Measurements from ENCODE around the gene COG2. TPM values are rescaled to one million over a fixed set of nuclear protein-coding genes. Genes with fewer than 3 reads are reported as not detected.

COG2 gene
- total and polyA plus RNA-seq, 2 of the 8 experiments (the other 6 are each of a cell fraction or from before 2014, with no cell fraction given) = 10.3 to 36.7 TPM

DNA sequence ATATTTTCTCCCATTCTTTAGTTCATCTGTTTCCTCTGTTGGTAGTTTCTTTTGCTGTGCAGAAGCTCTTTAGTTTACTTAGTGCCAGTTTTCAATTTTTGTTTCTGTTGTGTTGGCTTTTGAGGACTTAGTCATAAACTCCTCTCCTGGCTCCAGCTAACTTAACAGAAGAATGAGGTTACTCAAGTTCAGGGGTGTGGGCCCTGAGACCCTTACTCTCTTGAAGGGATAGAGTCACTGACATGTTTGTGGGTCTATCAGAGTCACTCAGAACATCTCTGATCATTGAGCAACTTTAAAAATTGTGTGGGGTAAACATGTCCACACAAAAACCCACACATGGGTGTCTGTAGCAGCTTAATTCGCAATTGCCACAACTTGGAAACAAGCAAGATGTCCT, 57.4 kb downstream of the COG2 start:
- no peak overlapping the region for H3K18ac ChIP-seq (ENCODE audit: extremely low read depth, low read length)
- WGBS, 2 experiments (ENCODE audit: extremely low coverage in 1 of 2, insufficient coverage in 1 of 2, insufficient read length in 1 of 2, insufficient replicate concordance in 2 of 2, low coverage in 1 of 2, low lambda C conversion rate in 2 of 2, missing lambda C conversion rate in 1 of 2) = 90% methylated on average over 1 of the region's 1 CpG; no CpG with 5 or more reads in 1 of the 2 experiments
- no peak overlapping the region for H2AFZ ChIP-seq (ENCODE audit: low read length)
- H3K23ac ChIP-seq (ENCODE audit: insufficient read length) = no peak overlapping the region
- H3K4me1 ChIP-seq (replicated peaks in 1 of 4; ENCODE audit: control insufficient read depth in 3 of 4, insufficient read depth in 4 of 4, low read length in 3 of 4) = peaks cover 0 to 4% (median 2%) of the 10 kb centered on the region in 4 experiments; a peak in 2 of 7 replicates
- H4K91ac ChIP-seq (replicated peaks; ENCODE audit: insufficient read length, low read length) = no peak overlapping the region
- no peaks in the 10 kb centered on the region for H3K79me1 ChIP-seq (ENCODE audit: low read depth, low read length)
- ChIA-PET POLR2A (ENCODE audit: partially characterized antibody) (no interaction called here), CTCF (ENCODE audit: partially characterized antibody) (interaction anchor here (1.1 kb wide), 1 partner anchor 13 kb away, joined by 3 read pairs; no protein-coding TSS in a partner anchor)
- no peak overlapping the region for H2BK120ac ChIP-seq (replicated peaks; ENCODE audit: low read depth, low read length)
- no peak overlapping the region for H3K27ac ChIP-seq (ENCODE audit: low read depth, low read length)
- H3K27me3 ChIP-seq (replicated peaks in 1 of 4; ENCODE audit: control insufficient read depth in 3 of 4, extremely low read depth in 1 of 4, insufficient read depth in 3 of 4, low read length in 3 of 4) = no peaks in the 10 kb centered on the region
- H3K14ac ChIP-seq (ENCODE audit: insufficient read length) = no peak overlapping the region
- H2AK5ac ChIP-seq (ENCODE audit: low read depth, low read length) = no peak overlapping the region
- H2BK5ac ChIP-seq (ENCODE audit: low read depth, low read length) = no peak overlapping the region
- H3K56ac ChIP-seq (replicated peaks; ENCODE audit: insufficient read length, low read depth, low read length) = no peak overlapping the region
- TF ChIP-seq SP4 (IDR thresholded peaks at IDR 0.05; ENCODE audit: low read length) (no peak), TAF7 (optimal IDR thresholded peaks at IDR 0.05; ENCODE audit: borderline replicate concordance, low read depth, low read length) (no peak), POLR2A (IDR thresholded peaks at IDR 0.05; ENCODE audit: control extremely low read depth in 1 of 2, low read depth in 2 of 2, low read length in 2 of 2) (no peak), JUN (IDR thresholded peaks at IDR 0.05; ENCODE audit: low read depth, low read length) (no peak), CBX5 (IDR thresholded peaks at IDR 0.05; ENCODE audit: low read depth, low read length) (no peak), SAP30 (IDR thresholded peaks at IDR 0.05; ENCODE audit: insufficient read depth, insufficient replicate concordance, low read length) (no peak), TAF1 (IDR thresholded peaks at IDR 0.05; ENCODE audit: low read depth, low read length) (no peak), SIRT6 (IDR thresholded peaks at IDR 0.05; ENCODE audit: low read length) (no peak), POU5F1 (IDR thresholded peaks at IDR 0.05; ENCODE audit: low read depth, low read length) (no peak), CTBP2 (IDR thresholded peaks at IDR 0.05; ENCODE audit: borderline replicate concordance, insufficient read depth, insufficient read length, low read length) (no peak)
- TF ChIP-seq, protein P1, sequence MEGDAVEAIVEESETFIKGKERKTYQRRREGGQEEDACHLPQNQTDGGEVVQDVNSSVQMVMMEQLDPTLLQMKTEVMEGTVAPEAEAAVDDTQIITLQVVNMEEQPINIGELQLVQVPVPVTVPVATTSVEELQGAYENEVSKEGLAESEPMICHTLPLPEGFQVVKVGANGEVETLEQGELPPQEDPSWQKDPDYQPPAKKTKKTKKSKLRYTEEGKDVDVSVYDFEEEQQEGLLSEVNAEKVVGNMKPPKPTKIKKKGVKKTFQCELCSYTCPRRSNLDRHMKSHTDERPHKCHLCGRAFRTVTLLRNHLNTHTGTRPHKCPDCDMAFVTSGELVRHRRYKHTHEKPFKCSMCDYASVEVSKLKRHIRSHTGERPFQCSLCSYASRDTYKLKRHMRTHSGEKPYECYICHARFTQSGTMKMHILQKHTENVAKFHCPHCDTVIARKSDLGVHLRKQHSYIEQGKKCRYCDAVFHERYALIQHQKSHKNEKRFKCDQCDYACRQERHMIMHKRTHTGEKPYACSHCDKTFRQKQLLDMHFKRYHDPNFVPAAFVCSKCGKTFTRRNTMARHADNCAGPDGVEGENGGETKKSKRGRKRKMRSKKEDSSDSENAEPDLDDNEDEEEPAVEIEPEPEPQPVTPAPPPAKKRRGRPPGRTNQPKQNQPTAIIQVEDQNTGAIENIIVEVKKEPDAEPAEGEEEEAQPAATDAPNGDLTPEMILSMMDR (IDR thresholded peaks at IDR 0.05; ENCODE audit: control extremely low read depth in 1 of 3, insufficient read depth in 1 of 3, low read depth in 1 of 3, low read length in 3 of 3) = no peak
- TF ChIP-seq, protein P2, sequence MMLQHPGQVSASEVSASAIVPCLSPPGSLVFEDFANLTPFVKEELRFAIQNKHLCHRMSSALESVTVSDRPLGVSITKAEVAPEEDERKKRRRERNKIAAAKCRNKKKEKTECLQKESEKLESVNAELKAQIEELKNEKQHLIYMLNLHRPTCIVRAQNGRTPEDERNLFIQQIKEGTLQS (IDR thresholded peaks at IDR 0.05; ENCODE audit: insufficient read depth, low read depth, low read length) = no peak
- no peak overlapping the region for H2BK15ac ChIP-seq (ENCODE audit: low read length)
- no peak overlapping the region for H3K4me3 ChIP-seq (ENCODE audit: extremely low read depth in 1 of 4, insufficient read depth in 2 of 4, low read depth in 3 of 4, low read length in 4 of 4)
- no peak overlapping the region for H3K4ac ChIP-seq (replicated peaks; ENCODE audit: insufficient read length, low read depth, low read length)
- H4K5ac ChIP-seq (ENCODE audit: insufficient read length, low read depth, low read length) = no peak overlapping the region
- no peaks in the 10 kb centered on the region for H3K9me3 ChIP-seq (ENCODE audit: insufficient read depth in 2 of 2, low read depth in 1 of 2, low read length in 1 of 2)
- no peak overlapping the region for H3K9ac ChIP-seq (replicated peaks in 1 of 4; ENCODE audit: extremely low read depth in 1 of 4, low read depth in 3 of 4, low read length in 3 of 4)
- H4K8ac ChIP-seq (ENCODE audit: extremely low read depth, insufficient read depth, low read length) = no peak overlapping the region
- no peak overlapping the region for H2BK12ac ChIP-seq (ENCODE audit: low read depth, low read length)
- FAIRE-seq (no peak), DNase-seq (ENCODE audit: low read depth in 1 of 2, low spot score in 2 of 2) (no peak)
- no peak overlapping the region for H2BK20ac ChIP-seq (ENCODE audit: low read length)
- no peak overlapping the region for H3K4me2 ChIP-seq (ENCODE audit: insufficient read depth in 1 of 2, low read depth in 2 of 2, low read length in 2 of 2)
- H3K23me2 ChIP-seq (ENCODE audit: low read depth, low read length) = no peaks in the 10 kb centered on the region
- no peaks in the 10 kb centered on the region for H3K36me3 ChIP-seq (ENCODE audit: control insufficient read depth in 2 of 4, insufficient read depth in 4 of 4, low read length in 3 of 4)
- no peaks in the 10 kb centered on the region for H3K79me2 ChIP-seq (ENCODE audit: control insufficient read depth in 1 of 2, insufficient read depth in 2 of 2, low read length in 2 of 2)
- H4K20me1 ChIP-seq (replicated peaks in 1 of 2; ENCODE audit: control insufficient read depth in 1 of 2, insufficient read depth in 2 of 2, low read length in 2 of 2) = no peaks in the 10 kb centered on the region

Data from H1 (cell line).